HepG2 (cell line): Measurements from ENCODE around the gene PPP4R2. TPM values are rescaled to one million over a fixed set of nuclear protein-coding genes. Genes with fewer than 3 reads are reported as not detected.

Source experiments
- ATAC-seq: fragments of 200-7000 bp; cut with Tn5 transposase; 3 replicates; pipeline ENCODE4 v1.9.1; 2020; ENCODE audit warnings: mild to moderate bottlenecking, moderate library complexity
- Bru-seq: library from RNA; stranded (reverse); fragments of 400-500 nt; gene quantifications from one replicate; lab custom pipeline; 2021; lab: Mats Ljungman, UMichigan
- BruChase-seq, 2 experiments: library from RNA; stranded (reverse); fragments of 400-500 nt; gene quantifications; one replicate each; lab custom pipeline; 2021; lab: Mats Ljungman, UMichigan
- BruUV-seq: library from RNA; stranded (reverse); fragments of 400-500 nt; replicated peaks from 2 replicates; lab custom pipeline; 2021; lab: Mats Ljungman, UMichigan
- CTCF ChIA-PET: fragments of 300-600 bp; formaldehyde crosslinking; extraction: SDS; loops from one replicate; lab custom pipeline; 2021; ENCODE audit warnings: low total read pairs, inconsistent platforms, low intra/inter-chr PET ratio; lab: Yijun Ruan, JAX
- POLR2A ChIA-PET: fragments of 350-600 bp; sonication (Branson Sonifier 250); formaldehyde crosslinking; loops from one replicate; lab custom pipeline; 2020; ENCODE audit warnings: antibody characterized with exemption, inconsistent platforms; lab: Yijun Ruan, JAX
- DNase-seq: peaks from one replicate; pipeline ENCODE4 v3.0.0-alpha.2; 2015; ENCODE audit warnings: low spot score
- FAIRE-seq: peaks from 3 replicates; lab custom pipeline; 2011; peaks lifted over from hg19 to GRCh38; lab: Jason Lieb, UNC
- H2AFZ ChIP-seq: one replicate; pipeline ENCODE4 v1.6.1; 2011; ENCODE audit warnings: low read length, inconsistent platforms
- H3K27ac ChIP-seq: fragments of 300-600 bp; 3 replicates; pipeline ENCODE4 v1.8.0; 2011; ENCODE audit warnings: mixed run types, mild to moderate bottlenecking, mixed read lengths, low read length, inconsistent platforms; ENCODE audit not compliant: insufficient read depth; ENCODE audit errors: extremely low read length
- H3K27me3 ChIP-seq, 2 experiments: fragments of 200-600 bp in 1 of 2; 2 replicates in 1 of 2; 3 replicates in 1 of 2; pipeline versions ENCODE4 v1.6.0 to v1.8.0; 2011; ENCODE audit warnings: low read length in 2 of 2, mild to moderate bottlenecking in 2 of 2, moderate library complexity in 2 of 2, inconsistent platforms in 1 of 2; ENCODE audit not compliant: insufficient read depth in 2 of 2, control insufficient read depth in 1 of 2
- H3K36me3 ChIP-seq, 2 experiments: fragments of 200-600 bp in 1 of 2; replicated peaks in 1 of 2; 2 replicates in 1 of 2; 3 replicates in 1 of 2; pipeline versions ENCODE4 v1.5.1 to v1.8.0; 2011; ENCODE audit warnings: low read length in 2 of 2, inconsistent platforms in 1 of 2; ENCODE audit not compliant: insufficient read depth in 2 of 2, control insufficient read depth in 1 of 2
- H3K4me1 ChIP-seq: 2 replicates; pipeline ENCODE4 v1.5.1; 2012; ENCODE audit warnings: low read length, inconsistent platforms; ENCODE audit not compliant: insufficient read depth
- H3K4me2 ChIP-seq: 2 replicates; pipeline ENCODE4 v1.6.0; 2011; ENCODE audit warnings: low read depth, low read length, inconsistent platforms
- H3K4me3 ChIP-seq, 3 experiments: fragments of 200-600 bp in 1 of 3; sonication (generic), shearing (Covaris generic) in 1 of 3; replicated peaks in 1 of 3; 2 replicates each; pipeline ENCODE4 v1.5.1; 2011 to 2016; ENCODE audit warnings: low read length in 3 of 3, inconsistent platforms in 2 of 3, low read depth in 2 of 3, mild to moderate bottlenecking in 2 of 3, control low read depth in 1 of 3, mixed read lengths in 1 of 3; ENCODE audit not compliant: insufficient read depth in 1 of 3
- H3K79me2 ChIP-seq: one replicate; pipeline ENCODE4 v1.6.1; 2011; ENCODE audit warnings: low read length, inconsistent platforms; ENCODE audit not compliant: insufficient read depth
- H3K9ac ChIP-seq: 2 replicates; pipeline ENCODE4 v1.6.0; 2011; ENCODE audit warnings: mild to moderate bottlenecking, low read depth, low read length, inconsistent platforms; ENCODE audit not compliant: insufficient read depth
- H3K9me3 ChIP-seq: 2 replicates; pipeline ENCODE4 v1.5.1; 2012; ENCODE audit warnings: mild to moderate bottlenecking, low read length
- H4K20me1 ChIP-seq: 2 replicates; pipeline ENCODE4 v1.6.0; 2011; ENCODE audit warnings: inconsistent platforms, mild to moderate bottlenecking, low read length, moderate library complexity; ENCODE audit not compliant: insufficient read depth
- ELF4 ChIP-seq: sonication (generic); formaldehyde crosslinking; IDR thresholded peaks from 2 replicates; pipeline ENCODE4 v1.5.0; 2020; ENCODE audit warnings: missing genetic modification reagents, mild to moderate bottlenecking, moderate library complexity, borderline replicate concordance
- MAFK ChIP-seq, 2 experiments: IDR thresholded peaks in 1 of 2; conservative IDR thresholded peaks in 1 of 2; 2 replicates each; pipeline ENCODE4 v1.6.1; 2011; ENCODE audit warnings: improper control_type of control experiment in 2 of 2, low read length in 2 of 2
- NKX3-1 ChIP-seq: sonication (generic); formaldehyde crosslinking; IDR thresholded peaks from 2 replicates; pipeline ENCODE4 v1.5.0; 2020; ENCODE audit warnings: missing genetic modification reagents
- POLR2A ChIP-seq, 2 experiments: IDR thresholded peaks; 2 replicates each; pipeline ENCODE4 v1.6.1; 2011; ENCODE audit warnings: low read depth in 2 of 2, low read length in 2 of 2, mild to moderate bottlenecking in 1 of 2, moderate library complexity in 1 of 2; ENCODE audit not compliant: insufficient read depth in 1 of 2
- TOE1 ChIP-seq: sonication (generic); formaldehyde crosslinking; IDR thresholded peaks from 2 replicates; pipeline ENCODE4 v1.4.0; 2020; ENCODE audit warnings: mild to moderate bottlenecking, missing genetic modification reagents
- ZBTB7B ChIP-seq: sonication (generic); formaldehyde crosslinking; IDR thresholded peaks from 2 replicates; pipeline ENCODE4 v1.4.0; 2020; ENCODE audit warnings: missing genetic modification reagents
- ZNF207 ChIP-seq: fragments of 450-650 bp; IDR thresholded peaks from 2 replicates; pipeline ENCODE4 v1.6.1; 2016; ENCODE audit warnings: antibody characterized with exemption, borderline replicate concordance
- ZSCAN21 ChIP-seq: sonication (generic); formaldehyde crosslinking; IDR thresholded peaks from 2 replicates; pipeline ENCODE4 v1.8.0; 2022; ENCODE audit warnings: mild to moderate bottlenecking, missing genetic modification reagents, moderate library complexity, borderline replicate concordance
- WGBS: methylation state at CpG from one replicate; pipeline ENCODE4 v1.1.6; 2017; ENCODE audit warnings: low lambda C conversion rate; 5-methylcytosine and 5-hydroxymethylcytosine counted together
- in situ Hi-C: cut with HindIII; loops from 2 replicates; pipeline ENCODE4 v1.10.0; 2017; ENCODE audit warnings: low pct_unique_long_range_greater_than_20kb; ENCODE audit not compliant: extremely low pct_ligation_motif_present
- intact Hi-C: fragments of 100-400 bp; cut with micrococcal nuclease; formaldehyde crosslinking; loops from one replicate; pipeline ENCODE4 v1.10.0; 2022; ENCODE audit not compliant: unreplicated experiment
- long read RNA-seq, 2 experiments: library from RNA in 1 of 2; library from polyadenylated mRNA in 1 of 2; stranded (forward) in 1 of 2; unstranded in 1 of 2; transcript quantifications; one replicate each; pipeline ENCODE4 v2.0.0, GENCODE V29; 2019 to 2022
- polyA minus RNA-seq, 3 experiments: library from RNA; depleted of rRNA, polyadenylated mRNA; stranded (reverse); fragments of >200 nt; gene quantifications; 2 replicates each; pipeline ENCODE4 v1.2.3, GENCODE V29; 2011; ENCODE audit warnings: low replicate concordance in 1 of 3
- polyA plus RNA-seq, 8 experiments: library from polyadenylated mRNA; depleted of rRNA in 3 of 8; stranded (reverse) in 7 of 8; unstranded in 1 of 8; fragments of >200 nt; fragmentation: Illumina TruSeq in 4 of 8; extraction: Trizol in 4 of 8; gene quantifications; 2 replicates each; pipeline versions ENCODE4 v1.2.1 to v1.2.3, GENCODE V29; 2011 to 2016; ENCODE audit warnings: low read depth in 4 of 8, missing spikeins in 1 of 8, mixed read lengths in 1 of 8; ENCODE audit not compliant: insufficient read depth in 1 of 8
- total RNA-seq, 5 experiments: library from RNA; depleted of rRNA; stranded (reverse); fragments of >200 nt; fragmentation: Illumina TruSeq; extraction: Trizol; gene quantifications; 2 replicates each; pipeline ENCODE4 v1.2.3, GENCODE V29; 2016; ENCODE audit warnings: low read depth in 1 of 5
- TF ChIP-seq, protein P1 (sequence below): sonication (generic); formaldehyde crosslinking; IDR thresholded peaks from 2 replicates; pipeline ENCODE4 v1.4.0; 2020; ENCODE audit warnings: missing genetic modification reagents
- TF ChIP-seq, protein P2 (sequence below), 2 experiments: sonication (generic) in 1 of 2; formaldehyde crosslinking in 1 of 2; IDR thresholded peaks; 2 replicates each; pipeline versions ENCODE4 v1.5.1 to v1.6.1; 2011 to 2020; ENCODE audit warnings: borderline replicate concordance in 1 of 2, low read depth in 1 of 2, low read length in 1 of 2, mild to moderate bottlenecking in 1 of 2, missing genetic modification reagents in 1 of 2, moderate library complexity in 1 of 2

Gene PPP4R2, protein sequence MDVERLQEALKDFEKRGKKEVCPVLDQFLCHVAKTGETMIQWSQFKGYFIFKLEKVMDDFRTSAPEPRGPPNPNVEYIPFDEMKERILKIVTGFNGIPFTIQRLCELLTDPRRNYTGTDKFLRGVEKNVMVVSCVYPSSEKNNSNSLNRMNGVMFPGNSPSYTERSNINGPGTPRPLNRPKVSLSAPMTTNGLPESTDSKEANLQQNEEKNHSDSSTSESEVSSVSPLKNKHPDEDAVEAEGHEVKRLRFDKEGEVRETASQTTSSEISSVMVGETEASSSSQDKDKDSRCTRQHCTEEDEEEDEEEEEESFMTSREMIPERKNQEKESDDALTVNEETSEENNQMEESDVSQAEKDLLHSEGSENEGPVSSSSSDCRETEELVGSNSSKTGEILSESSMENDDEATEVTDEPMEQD
- total RNA-seq (2016; rRNA removed; fragmentation: Illumina TruSeq; extraction: Trizol) (161 and 236 TPM in 2 replicates), polyA plus RNA-seq (2011; rRNA removed) (15.7 and 22.3 TPM in 2 replicates), polyA minus RNA-seq (2011; rRNA and poly(A)+ RNA removed; ENCODE audit: low replicate concordance) (2.8 and 5.1 TPM in 2 replicates), Bru-seq, nascent RNA (percentile 96 among the genes with signal in this experiment), BruChase-seq, experiment 1, labeled RNA remaining after a 6-hour chase (percentile 94 among the genes with signal in this experiment), BruChase-seq, experiment 2, labeled RNA remaining after a 2-hour chase (percentile 96 among the genes with signal in this experiment)
- total RNA-seq (2016; cell fraction: cytosol; rRNA removed; fragmentation: Illumina TruSeq; extraction: Trizol; ENCODE audit: low read depth) = 18.1 and 21.7 TPM in 2 replicates
- total RNA-seq (2016; cell fraction: insoluble cytoplasmic fraction; rRNA removed; fragmentation: Illumina TruSeq; extraction: Trizol) = 150 and 234 TPM in 2 replicates
- total RNA-seq (2016; cell fraction: membrane; rRNA removed; fragmentation: Illumina TruSeq; extraction: Trizol) = 72.3 and 89.6 TPM in 2 replicates
- 79.4 and 87.0 TPM in 2 replicates for total RNA-seq (2016; cell fraction: nucleus; rRNA removed; fragmentation: Illumina TruSeq; extraction: Trizol)
- 6.1 and 10.5 TPM in 2 replicates for polyA plus RNA-seq (2011; cell fraction: cytosol; rRNA removed)
- 8.1 and 12.7 TPM in 2 replicates for polyA plus RNA-seq (2011; cell fraction: nucleus; rRNA removed)
- polyA plus RNA-seq (2012) = 28.4 and 56.3 TPM in 2 replicates
- polyA plus RNA-seq (2016; cell fraction: cytosol; fragmentation: Illumina TruSeq; extraction: Trizol; ENCODE audit: low read depth) = 6.1 and 6.8 TPM in 2 replicates
- polyA plus RNA-seq (2016; cell fraction: insoluble cytoplasmic fraction; fragmentation: Illumina TruSeq; extraction: Trizol; ENCODE audit: low read depth) = 118 and 119 TPM in 2 replicates
- 23.0 and 29.4 TPM in 2 replicates for polyA plus RNA-seq (2016; cell fraction: membrane; fragmentation: Illumina TruSeq; extraction: Trizol; ENCODE audit: low read depth)
- 77.6 and 79.2 TPM in 2 replicates for polyA plus RNA-seq (2016; cell fraction: nucleus; fragmentation: Illumina TruSeq; extraction: Trizol; ENCODE audit: insufficient read depth, low read depth)
- polyA minus RNA-seq (2011; cell fraction: cytosol; rRNA and poly(A)+ RNA removed) = 32.5 and 44.9 TPM in 2 replicates
- 52.5 and 52.7 TPM in 2 replicates for polyA minus RNA-seq (2011; cell fraction: nucleus; rRNA and poly(A)+ RNA removed)
- long read RNA-seq, experiment 1, full-length matches to known transcripts = 22 of 40 reads
- long read RNA-seq, experiment 1, partial matches to known transcripts = 7 of 40 reads
- long read RNA-seq, experiment 1, other reads (novel, unspliced or antisense) = 11 of 40 reads
- long read RNA-seq, experiment 2, full-length matches to known transcripts = 7 of 90 reads
- long read RNA-seq, experiment 2, partial matches to known transcripts = 1 of 90 reads
- long read RNA-seq, experiment 2, other reads (novel, unspliced or antisense) = 82 of 90 reads

DNA sequence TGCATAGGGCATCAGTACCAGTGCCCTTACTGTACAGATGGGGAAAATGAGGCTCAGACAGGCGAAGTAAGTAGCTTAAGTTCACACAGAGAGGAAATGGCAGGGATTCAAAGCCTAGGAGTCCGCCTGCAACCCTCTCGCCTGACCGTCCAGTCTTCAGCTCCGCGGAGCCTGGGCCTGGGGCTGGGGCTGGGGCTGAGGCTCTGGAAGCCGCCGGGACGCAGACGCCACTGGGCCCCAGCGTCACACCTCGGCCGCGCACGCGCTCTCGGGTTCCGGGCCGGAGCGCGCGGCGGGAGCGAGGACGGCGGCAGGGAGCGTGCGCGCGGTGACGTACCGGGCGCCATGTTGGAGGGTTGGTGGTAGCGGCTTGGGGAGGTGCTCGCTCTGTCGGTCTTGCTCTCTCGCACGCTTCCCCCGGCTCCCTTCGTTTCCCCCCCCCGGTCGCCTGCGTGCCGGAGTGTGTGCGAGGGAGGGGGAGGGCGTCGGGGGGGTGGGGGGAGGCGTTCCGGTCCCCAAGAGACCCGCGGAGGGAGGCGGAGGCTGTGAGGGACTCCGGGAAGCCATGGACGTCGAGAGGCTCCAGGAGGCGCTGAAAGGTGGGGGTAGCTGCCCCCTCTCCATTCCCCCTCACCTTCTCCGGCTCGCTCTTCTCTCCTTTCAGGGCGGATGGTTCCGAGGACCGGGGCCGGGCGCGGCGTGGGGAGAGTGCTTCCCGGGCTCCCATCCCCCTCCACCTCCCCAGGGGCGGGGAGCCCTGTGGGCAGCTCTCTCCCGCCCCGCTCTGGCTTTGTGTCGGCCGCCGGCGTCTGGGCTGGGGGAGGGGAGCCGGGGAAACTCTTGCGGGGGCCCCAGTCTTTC, at the start of gene PPP4R2:
TSS of gene PPP4R2 (plus strand) at position 339 of the 861 bp plus-strand sequence. CDS start at position 566, 227 bp downstream.
- WGBS = 8% methylated on average over 13 of the region's 75 CpGs
- DNase-seq = peak; percentile 73
- Histone ChIP-seq H3K4me2 (peak within 1 kb of the TSS; percentile 88), H3K36me3 (peaks cover 3 to 14% of the 10 kb centered on the region in 2 experiments; a peak in 4 of 5 replicates), H3K4me3 (peak within 1 kb of the TSS; percentile 80 to 99 (median 94)), H2AFZ (peak within 1 kb of the TSS; percentile 70), H3K27me3 (no peaks in the 10 kb centered on the region; a peak in 1 of 5 replicates), H4K20me1 (peaks cover 46% of the 10 kb centered on the region), H3K4me1 (peaks cover 46% of the 10 kb centered on the region), H3K9ac (peak within 1 kb of the TSS; percentile 93), H3K27ac (peak within 1 kb of the TSS; percentile 89), H3K9me3 (no peaks in the 10 kb centered on the region), H3K79me2 (peaks cover 46% of the 10 kb centered on the region)
- intact Hi-C loops = loop anchor here (1.0 to 5.0 kb wide), 6 partner anchors 30 to 145 kb away; partner anchors contain the start of gene GXYLT2
- in situ Hi-C loops = no loop called here
- ATAC-seq = peak; percentile 92
- CTCF ChIA-PET = interaction anchor here (3.9 kb wide), 1 partner anchor 58 kb away, joined by 31 read pairs; no protein-coding TSS in a partner anchor
- no TSS peak for BruUV-seq
- FAIRE-seq = no peak
- POLR2A ChIA-PET = interaction anchor here (0.6 to 2.6 kb wide), 16 partner anchors 10 to 63 kb away, joined by 3 to 26 read pairs (median 4); no protein-coding TSS in a partner anchor
- TF ChIP-seq POLR2A (IDR thresholded peaks at IDR 0.05; ENCODE audit: insufficient read depth in 1 of 2, low read depth in 2 of 2, low read length in 2 of 2) (peak; percentile 77 to 97), ZNF207 (no peak), ZBTB7B (CRISPR knock-in tag) (no peak), MAFK (conservative IDR thresholded peaks at IDR 0.05 in 1 of 2, IDR thresholded peaks at IDR 0.05 in 1 of 2; ENCODE audit: low read length in 2 of 2) (no peak), ELF4 (CRISPR knock-in tag) (no peak), TOE1 (peak; percentile 33; the same call in 1 of the 2 replicates), NKX3-1 (CRISPR knock-in tag) (peak; percentile 51; the same call in 1 of the 2 replicates), ZSCAN21 (CRISPR knock-in tag) (peak; percentile 93)
- TF ChIP-seq, protein P1, sequence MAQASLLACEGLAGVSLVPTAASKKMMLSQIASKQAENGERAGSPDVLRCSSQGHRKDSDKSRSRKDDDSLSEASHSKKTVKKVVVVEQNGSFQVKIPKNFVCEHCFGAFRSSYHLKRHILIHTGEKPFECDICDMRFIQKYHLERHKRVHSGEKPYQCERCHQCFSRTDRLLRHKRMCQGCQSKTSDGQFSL (CRISPR knock-in tag) = peak; percentile 58; the same call in 1 of the 2 replicates
- TF ChIP-seq, protein P2, sequence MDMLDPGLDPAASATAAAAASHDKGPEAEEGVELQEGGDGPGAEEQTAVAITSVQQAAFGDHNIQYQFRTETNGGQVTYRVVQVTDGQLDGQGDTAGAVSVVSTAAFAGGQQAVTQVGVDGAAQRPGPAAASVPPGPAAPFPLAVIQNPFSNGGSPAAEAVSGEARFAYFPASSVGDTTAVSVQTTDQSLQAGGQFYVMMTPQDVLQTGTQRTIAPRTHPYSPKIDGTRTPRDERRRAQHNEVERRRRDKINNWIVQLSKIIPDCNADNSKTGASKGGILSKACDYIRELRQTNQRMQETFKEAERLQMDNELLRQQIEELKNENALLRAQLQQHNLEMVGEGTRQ (IDR thresholded peaks at IDR 0.05; ENCODE audit: low read depth, low read length) = no peak
- TF ChIP-seq, protein P2 (CRISPR knock-in tag; IDR thresholded peaks at IDR 0.05; ENCODE audit: borderline replicate concordance) = no peak
